SK-N-SH treated with all-trans-retinoic acid at 6 μM for 48 hours (cell line): ENCODE results near the gene AURKB.

Source experiments
- ESRRG ChIP-seq: fragments of 250-450 bp; sonication (Bioruptor Pico); IDR thresholded peaks from 2 replicates; pipeline ENCODE4 v1.6.1; 2021; ENCODE audit warnings: mild to moderate bottlenecking
- ISL1 ChIP-seq: fragments of 250-450 bp; sonication (Bioruptor Pico); IDR thresholded peaks from 2 replicates; pipeline ENCODE4 v2.1.2; 2022; ENCODE audit warnings: mild to moderate bottlenecking, moderate library complexity
- PPARA ChIP-seq: fragments of 250-450 bp; sonication (Bioruptor Pico); IDR thresholded peaks from 2 replicates; pipeline ENCODE4 v1.5.0; 2020; ENCODE audit warnings: mild to moderate bottlenecking, borderline replicate concordance
- TSHZ2 ChIP-seq: fragments of 250-450 bp; sonication (Bioruptor Pico); IDR thresholded peaks from 2 replicates; pipeline ENCODE4 v1.5.0; 2020; ENCODE audit warnings: mild to moderate bottlenecking, moderate library complexity
- ZFP3 ChIP-seq: fragments of 250-450 bp; sonication (Bioruptor Pico); IDR thresholded peaks from 2 replicates; pipeline ENCODE4 v1.5.0; 2020; ENCODE audit warnings: mild to moderate bottlenecking, moderate library complexity
- ZNF70 ChIP-seq: fragments of 450-650 bp; formaldehyde crosslinking; IDR thresholded peaks from 2 replicates; pipeline ENCODE4 v1.5.0; 2020; ENCODE audit warnings: mild to moderate bottlenecking, moderate library complexity

- TF ChIP-seq ISL1 (no peak), ESRRG (CRISPR knock-in tag) (no peak), PPARA (CRISPR knock-in tag) (no peak), ZNF70 (CRISPR knock-in tag) (no peak), TSHZ2 (CRISPR knock-in tag) (no peak), ZFP3 (CRISPR knock-in tag) (no peak)
Measured at GRCh38 chr17:8237175-8237574, 26.8 kb upstream of the AURKB start.
